Dendritic cell treated with granulocyte-macrophage colony-stimulating factor and Interleukin-4, amounts not matched to agents 40 ng/mL and 50 ng/mL, for 4 days (primary cell): Measurements from ENCODE around the gene FGR.
A peak's percentile ranks its signal among the peaks of the same experiment; 100 is the strongest.
"Not testable (repeated sequence)": the region's sequence is repeated elsewhere in the genome, so short reads cannot be mapped to it uniquely, and the experiment has no call there.

Experiments used
- H3K27ac Mint-ChIP-seq: one replicate; pipeline ENCODE4 v1.8.0; 2022; ENCODE audit warnings: mild to moderate bottlenecking, mixed read lengths
- H3K27me3 Mint-ChIP-seq: one replicate; pipeline ENCODE4 v1.8.0; 2022; ENCODE audit warnings: mild to moderate bottlenecking, mixed read lengths
- H3K36me3 Mint-ChIP-seq: one replicate; pipeline ENCODE4 v1.8.0; 2022; ENCODE audit warnings: low read depth, mixed read lengths
- H3K4me1 Mint-ChIP-seq: one replicate; pipeline ENCODE4 v1.8.0; 2022; ENCODE audit warnings: low read depth, mixed read lengths
- H3K4me3 Mint-ChIP-seq: one replicate; pipeline ENCODE4 v1.8.0; 2022; ENCODE audit warnings: mild to moderate bottlenecking, moderate library complexity, mixed read lengths
- H3K9me3 Mint-ChIP-seq: one replicate; pipeline ENCODE4 v1.8.0; 2022; ENCODE audit warnings: mixed read lengths
- intact Hi-C: fragments of 100-400 bp; cut with micrococcal nuclease; formaldehyde crosslinking; loops from one replicate; pipeline ENCODE4 v1.15.0; 2022

The FGR gene

GRCh38 chr1:27623327-27624212, 11.4 kb downstream of the FGR start:
- Mint-ChIP-seq H3K27ac (no peak overlapping the region), H3K4me1 (peaks cover 35% of the 10 kb centered on the region), H3K4me3 (no peak overlapping the region)

DNA sequence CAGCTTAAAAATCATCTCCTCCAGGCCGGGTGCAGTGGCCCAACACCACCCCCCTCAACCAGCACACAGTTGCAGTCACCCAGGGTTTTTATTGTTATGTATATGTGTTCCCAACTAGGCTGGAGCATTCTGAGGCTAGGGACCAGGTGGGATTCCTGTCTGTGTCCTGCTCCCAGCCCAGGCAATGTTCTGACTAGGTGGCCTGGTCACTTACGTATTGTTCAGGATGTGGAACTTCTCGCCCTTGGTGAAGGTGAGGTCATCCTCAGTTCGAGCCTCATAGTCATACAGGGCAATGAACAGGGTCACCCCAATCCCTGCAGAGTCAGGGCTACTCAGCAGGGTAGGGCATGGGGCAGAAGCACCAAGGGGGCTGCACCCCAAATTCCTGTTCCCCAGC, 12.2 kb downstream of the FGR start:
- Mint-ChIP-seq H3K36me3 (peaks cover 23% of the 10 kb centered on the region), H3K27me3 (no peaks in the 10 kb centered on the region), H3K27ac (no peak overlapping the region), H3K4me3 (no peak overlapping the region), H3K9me3 (no peaks in the 10 kb centered on the region), H3K4me1 (peaks cover 36% of the 10 kb centered on the region)
- intact Hi-C loops, result no loop called here

More at GRCh38 chr1:27623327-27624212, 11.4 kb downstream of the FGR start:
- Mint-ChIP-seq H3K36me3 (peaks cover 16% of the 10 kb centered on the region), H3K27me3 (no peaks in the 10 kb centered on the region), H3K9me3 (no peaks in the 10 kb centered on the region)
- intact Hi-C loops, result no loop called here

DNA sequence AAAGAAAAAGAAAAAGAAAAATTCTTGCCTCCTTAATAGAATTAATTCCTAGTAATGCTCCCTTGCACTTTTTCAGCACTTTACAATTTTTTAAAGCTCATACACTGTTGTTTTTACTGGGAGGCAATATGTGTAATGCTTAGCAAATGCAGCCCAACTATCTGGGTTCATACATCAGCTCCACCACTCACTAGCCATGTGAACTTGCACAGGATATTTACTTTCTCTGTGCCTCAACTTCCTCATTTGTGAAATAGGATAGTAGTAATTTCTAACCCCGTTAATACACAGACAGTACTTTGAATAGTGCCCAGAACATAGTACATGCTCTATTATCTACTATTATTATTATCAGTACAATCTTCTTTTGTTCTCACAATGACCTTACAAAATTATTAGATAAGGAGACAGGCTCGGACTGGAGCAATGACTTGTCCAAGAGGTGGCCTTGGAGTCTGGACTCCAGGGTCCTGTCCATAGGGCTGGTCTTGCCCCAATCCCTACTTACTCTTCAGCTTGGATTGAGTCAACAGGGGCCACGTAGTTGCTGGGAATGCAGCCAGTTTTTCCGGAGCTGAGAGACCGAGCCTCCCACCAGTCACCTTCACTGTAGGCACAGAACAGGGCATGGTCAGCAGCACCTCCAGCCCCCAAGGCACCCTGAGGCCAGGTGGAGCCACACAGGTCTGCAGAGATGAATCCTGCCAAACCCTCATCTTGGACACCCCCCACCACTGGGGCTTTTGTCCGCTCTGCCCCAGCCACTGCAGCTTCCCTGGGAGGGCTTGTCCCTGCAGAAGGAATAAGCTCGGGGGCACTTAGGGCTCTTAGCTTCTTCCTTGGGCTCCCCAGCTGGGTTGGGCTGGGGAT, 13.7 kb downstream of the FGR start:
- Mint-ChIP-seq H3K4me3 (no peak overlapping the region), H3K9me3 (no peaks in the 10 kb centered on the region), H3K27me3 (no peaks in the 10 kb centered on the region), H3K4me1 (peaks cover 51% of the 10 kb centered on the region), H3K27ac (no peak overlapping the region), H3K36me3 (peaks cover 38% of the 10 kb centered on the region)
- intact Hi-C loops, result no loop called here

DNA sequence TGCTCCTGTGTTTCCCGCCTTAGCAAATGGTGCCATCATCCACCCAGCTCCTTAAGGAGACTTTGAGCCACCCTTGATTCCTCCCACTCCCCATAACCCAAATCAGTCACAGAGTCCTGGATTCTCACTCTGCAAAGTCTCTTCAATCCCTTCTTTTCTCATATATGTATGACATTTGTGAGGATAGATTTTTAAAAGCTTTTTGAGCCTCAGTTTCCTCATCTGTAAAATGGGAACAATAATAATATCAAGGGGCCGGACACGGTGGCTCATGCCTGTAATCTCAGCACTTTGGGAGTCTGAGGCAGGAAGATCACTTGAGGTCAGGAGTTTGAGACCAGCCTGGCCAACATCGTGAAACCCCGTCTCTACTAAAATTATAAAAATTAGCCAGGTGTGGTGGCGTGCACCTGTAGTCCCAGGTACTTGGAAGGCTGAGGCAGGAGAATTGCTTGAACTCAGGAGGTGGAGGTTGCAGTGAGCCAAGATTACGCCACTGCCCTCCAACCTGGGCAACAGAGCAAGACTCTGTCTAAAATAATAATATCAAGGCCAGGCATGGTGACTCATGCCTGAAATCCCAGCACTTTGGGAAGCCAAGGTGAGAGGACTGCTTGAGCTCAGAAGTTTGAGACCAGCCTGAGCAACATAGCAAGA, 15.1 kb downstream of the FGR start:
- H3K4me3 Mint-ChIP-seq, intact Hi-C loops, H3K9me3 Mint-ChIP-seq, H3K27me3 Mint-ChIP-seq: not testable (repeated sequence)
- H3K36me3 Mint-ChIP-seq, result peaks cover 52% of the 10 kb centered on the region
- H3K27ac Mint-ChIP-seq, result peak overlapping the region; percentile 54
- H3K4me1 Mint-ChIP-seq, result peaks cover 65% of the 10 kb centered on the region

GRCh38 chr1:27618341-27619082, 16.5 kb downstream of the FGR start:
- Mint-ChIP-seq H3K27ac (peak overlapping the region; percentile 54), H3K9me3 (no peaks in the 10 kb centered on the region), H3K4me3 (peak overlapping the region; percentile 7), H3K27me3 (no peaks in the 10 kb centered on the region), H3K36me3 (peaks cover 66% of the 10 kb centered on the region), H3K4me1 (peaks cover 71% of the 10 kb centered on the region)
- intact Hi-C loops, result no loop called here

GRCh38 chr1:27617420-27617819, 17.6 kb downstream of the FGR start:
- peak overlapping the region; percentile 67 for H3K27ac Mint-ChIP-seq
- H3K36me3 Mint-ChIP-seq, result peaks cover 77% of the 10 kb centered on the region
- no peaks in the 10 kb centered on the region for H3K9me3 Mint-ChIP-seq
- no peaks in the 10 kb centered on the region for H3K27me3 Mint-ChIP-seq
- H3K4me1 Mint-ChIP-seq, result peaks cover 80% of the 10 kb centered on the region
- intact Hi-C loops, result no loop called here
- H3K4me3 Mint-ChIP-seq, result no peak overlapping the region

DNA sequence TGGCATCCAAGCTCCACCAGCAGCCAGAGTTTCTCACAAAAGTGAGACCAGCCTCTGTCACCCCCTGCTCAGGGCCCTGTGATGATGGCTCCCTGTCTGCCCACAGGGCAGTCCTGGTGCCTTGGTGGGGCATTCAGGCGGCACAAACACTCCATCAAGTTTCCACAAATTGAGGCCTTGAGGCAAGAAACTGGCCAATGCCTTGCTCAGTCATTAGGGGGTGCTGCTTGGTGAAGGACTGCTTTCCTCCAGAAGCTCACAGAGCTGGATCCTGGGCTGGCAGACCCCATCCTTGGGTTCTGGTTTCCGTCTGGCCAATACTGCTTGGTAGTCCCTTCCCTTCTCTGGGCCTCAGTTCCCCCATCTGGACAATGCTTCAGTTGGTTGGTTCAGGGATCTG, 18.5 kb downstream of the FGR start:
- Mint-ChIP-seq H3K9me3 (no peaks in the 10 kb centered on the region), H3K4me1 (peaks cover 80% of the 10 kb centered on the region), H3K36me3 (peaks cover 87% of the 10 kb centered on the region), H3K27ac (peak overlapping the region; percentile 29), H3K27me3 (no peaks in the 10 kb centered on the region), H3K4me3 (no peak overlapping the region)
- intact Hi-C loops, result no loop called here

DNA sequence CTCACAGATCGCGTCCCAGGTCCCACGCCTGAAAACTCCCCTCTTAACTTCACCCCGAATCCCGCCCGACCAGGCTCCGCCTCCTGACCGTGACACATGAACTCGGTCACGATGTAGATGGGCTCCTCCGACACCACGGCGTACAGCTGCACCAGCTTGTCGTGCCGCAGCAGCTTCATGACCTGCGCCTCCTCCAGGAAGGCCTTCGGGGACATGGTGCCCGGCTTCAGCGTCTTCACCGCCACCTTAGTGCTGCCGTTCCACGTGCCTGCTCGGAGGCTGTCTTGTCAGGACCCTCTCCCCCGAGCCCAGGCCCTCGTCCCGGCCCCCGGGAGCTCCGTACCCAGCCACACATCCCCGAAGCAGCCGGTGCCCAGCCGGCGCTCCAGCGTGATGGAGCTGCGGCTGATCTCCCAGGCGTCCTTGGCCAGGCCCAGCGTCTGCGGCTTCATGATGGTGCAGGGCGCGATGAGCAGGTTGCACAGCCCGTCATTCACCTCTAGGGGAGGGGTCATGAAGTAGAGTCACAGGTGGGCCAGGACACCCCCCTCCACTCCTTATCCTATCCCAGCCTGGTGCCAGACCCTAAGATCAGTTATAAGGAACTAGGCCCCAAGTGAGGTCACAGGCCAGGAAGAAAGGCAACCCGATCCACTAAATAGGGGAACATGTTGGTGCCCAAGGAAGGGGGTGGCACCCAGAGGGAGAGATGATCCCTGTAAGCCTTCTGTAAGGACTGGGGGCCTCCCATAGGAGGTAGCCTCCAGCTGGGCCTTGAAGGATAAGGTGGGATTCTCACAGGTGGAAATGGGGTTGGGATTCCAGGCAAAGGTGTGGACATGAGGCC, 19.4 kb downstream of the FGR start:
- Mint-ChIP-seq H3K4me1 (peaks cover 82% of the 10 kb centered on the region), H3K27me3 (no peaks in the 10 kb centered on the region), H3K9me3 (no peaks in the 10 kb centered on the region), H3K4me3 (no peak overlapping the region), H3K36me3 (peaks cover 94% of the 10 kb centered on the region), H3K27ac (peak overlapping the region; percentile 33)
- intact Hi-C loops, result no loop called here

DNA sequence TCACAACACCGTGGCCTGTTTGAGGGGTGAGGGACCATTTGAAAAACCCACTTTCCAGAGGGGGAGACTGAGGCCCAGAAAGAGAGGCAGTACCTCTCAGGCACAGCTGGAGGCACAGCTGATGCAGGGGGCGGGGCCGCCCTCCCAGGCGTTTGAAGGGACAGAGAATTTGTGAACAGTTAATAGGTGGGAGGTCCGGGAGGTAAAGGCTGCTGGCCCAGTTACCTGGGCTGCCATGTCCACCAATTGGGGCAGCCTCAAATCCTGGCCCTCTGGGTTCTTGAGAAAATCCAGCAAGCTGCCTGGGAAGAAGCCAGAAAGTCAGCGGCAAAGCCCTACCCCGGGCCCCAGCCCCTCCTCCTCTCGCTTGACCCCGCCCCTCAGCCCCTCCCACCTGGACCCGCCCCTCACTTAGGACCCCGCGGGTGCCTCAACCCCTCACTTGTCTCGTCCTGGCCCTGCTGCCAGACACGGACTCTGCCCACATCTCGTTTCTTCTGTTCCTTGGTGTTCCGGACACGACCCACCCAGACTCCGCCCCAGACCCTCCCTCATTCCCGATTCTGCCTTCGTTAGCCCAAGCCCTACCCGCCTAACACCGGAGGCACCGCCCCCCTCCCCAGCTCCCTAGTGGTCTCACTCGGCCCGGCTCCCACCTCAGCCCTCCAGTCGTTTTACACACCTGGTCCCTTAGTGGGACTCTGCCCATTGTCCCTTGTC, 20.2 kb downstream of the FGR start:
- H3K27ac Mint-ChIP-seq, result peak overlapping the region; percentile 33
- intact Hi-C loops, result no loop called here
- no peaks in the 10 kb centered on the region for H3K27me3 Mint-ChIP-seq
- no peaks in the 10 kb centered on the region for H3K9me3 Mint-ChIP-seq
- H3K36me3 Mint-ChIP-seq, result peaks cover 91% of the 10 kb centered on the region
- H3K4me1 Mint-ChIP-seq, result peaks cover 81% of the 10 kb centered on the region
- H3K4me3 Mint-ChIP-seq, result no peak overlapping the region

- no peaks in the 10 kb centered on the region for H3K27me3 Mint-ChIP-seq
- no peaks in the 10 kb centered on the region for H3K9me3 Mint-ChIP-seq
- intact Hi-C loops, result no loop called here
- no peak overlapping the region for H3K4me3 Mint-ChIP-seq
- peak overlapping the region; percentile 33 for H3K27ac Mint-ChIP-seq
- peaks cover 84% of the 10 kb centered on the region for H3K36me3 Mint-ChIP-seq
- H3K4me1 Mint-ChIP-seq, result peaks cover 75% of the 10 kb centered on the region
These were observed 20.9 kb downstream of the FGR start for GRCh38 chr1:27614043-27614624.

DNA sequence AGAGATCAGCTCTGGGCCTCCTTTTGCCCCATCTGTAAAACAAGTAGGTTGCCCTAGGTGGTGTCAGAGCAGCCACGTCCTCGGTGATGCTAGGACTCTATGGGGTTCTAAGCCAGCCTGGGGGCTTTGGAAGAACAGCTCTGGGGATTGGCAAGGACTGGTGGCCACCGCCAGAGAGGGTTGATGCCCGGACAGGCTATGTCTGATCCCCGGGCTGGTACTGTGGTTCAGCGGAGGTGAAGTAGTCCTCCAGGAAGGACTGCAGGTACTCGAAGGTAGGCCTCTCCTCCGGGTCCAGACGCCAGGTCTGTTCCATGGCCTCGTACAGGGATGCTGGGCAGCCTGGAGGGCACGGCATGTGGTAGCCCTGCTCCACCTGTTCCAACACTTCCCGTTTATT, 22.3 kb downstream of the FGR start:
- Mint-ChIP-seq H3K9me3 (no peaks in the 10 kb centered on the region), H3K27ac (peak overlapping the region; percentile 3), H3K36me3 (peaks cover 70% of the 10 kb centered on the region), H3K4me1 (peaks cover 60% of the 10 kb centered on the region), H3K4me3 (no peak overlapping the region), H3K27me3 (no peaks in the 10 kb centered on the region)
- intact Hi-C loops, result no loop called here

- no peaks in the 10 kb centered on the region for H3K27me3 Mint-ChIP-seq
These were observed 23.5 kb downstream of the FGR start for GRCh38 chr1:27611450-27611849.

More at GRCh38 chr1:27611450-27611849, 23.5 kb downstream of the FGR start:
- Mint-ChIP-seq H3K4me1 (peaks cover 48% of the 10 kb centered on the region), H3K27ac (no peak overlapping the region), H3K4me3 (no peak overlapping the region), H3K9me3 (no peaks in the 10 kb centered on the region), H3K36me3 (peaks cover 57% of the 10 kb centered on the region)
- intact Hi-C loops, result no loop called here
